ENCODE measurements around the gene SBK2. TPM values are rescaled to one million over a fixed set of nuclear protein-coding genes. Genes with fewer than 3 reads are reported as not detected.
A peak's percentile ranks its signal among the peaks of the same experiment; 100 is the strongest.

Gene SBK2
- total and polyA plus RNA-seq, 7 donors: 0.14 to 13.4 (median 1.1) TPM

DNA sequence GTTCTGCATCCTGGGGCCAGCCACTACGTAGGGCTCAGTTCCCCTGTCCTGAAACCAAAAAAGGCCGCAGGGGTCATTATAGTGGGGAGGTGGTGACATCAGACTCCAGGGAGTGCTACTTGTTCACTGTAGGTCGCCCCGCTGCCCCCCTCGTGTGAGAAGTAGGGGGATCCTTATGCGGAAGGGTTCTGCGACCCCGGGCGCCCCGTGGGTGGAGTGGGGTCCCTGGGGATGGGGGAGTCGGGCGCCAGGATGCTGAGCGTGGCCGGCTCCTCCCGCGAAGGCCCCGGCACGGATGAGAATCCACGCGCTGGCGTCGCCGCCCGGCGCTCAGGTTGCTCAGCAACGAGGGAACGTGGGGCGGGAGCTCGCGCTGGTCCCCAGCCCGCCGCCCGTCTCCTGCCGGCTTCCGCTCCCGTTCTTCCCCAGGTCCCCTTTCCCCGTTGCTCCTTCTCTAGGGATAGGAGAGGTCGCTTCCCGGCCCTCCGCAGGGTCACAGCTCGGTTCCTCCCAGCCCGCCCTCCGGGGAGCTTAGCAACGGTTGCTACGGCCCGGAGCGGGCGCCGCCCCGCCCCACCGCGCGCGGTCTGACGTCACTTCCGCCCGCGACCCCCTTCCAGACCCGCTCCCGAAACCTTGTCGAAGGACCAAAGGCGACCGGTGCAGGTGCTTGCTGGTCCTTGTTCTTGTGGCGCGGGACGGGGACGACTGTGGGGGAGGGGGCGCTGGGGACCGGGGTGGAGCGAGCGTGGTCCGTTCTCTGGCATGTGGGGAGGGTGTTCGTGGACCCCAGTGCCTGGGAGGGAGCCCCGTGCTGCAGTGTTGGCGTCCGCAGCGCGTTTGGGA lies 52.1 kb downstream of the SBK2 start, which contains the start of gene NAT14:
NAT14 (plus strand) TSS at position 596 of the 846 bp plus-strand sequence. CDS start 521 bp downstream, outside the sequence.
- Histone ChIP-seq H3K4me1 (peaks cover 9% of the 10 kb centered on the region), H3K27me3 (ENCODE audit: insufficient read depth in 3 of 3, low read length in 2 of 3) (peaks cover 0 to 9% (median 5%) of the 10 kb centered on the region in 3 donors)
- intact Hi-C loops (cut with DNase I): no loop called here

GRCh38 chr19:55483706-55484592 lies 53.0 kb downstream of the SBK2 start:
- Histone ChIP-seq H3K4me1 (peaks cover 9% of the 10 kb centered on the region), H3K4me3 (peak overlapping the region; percentile 69), H3K27me3 (ENCODE audit: insufficient read depth in 3 of 3, low read length in 2 of 3) (peaks cover 0 to 6% (median under 1%) of the 10 kb centered on the region in 3 donors), H3K36me3 (ENCODE audit: insufficient read depth in 1 of 2, low read depth in 1 of 2) (peaks cover 0 to 18% of the 10 kb centered on the region in 2 donors), H3K9me3 (no peaks in the 10 kb centered on the region), H3K27ac (no peak overlapping the region)
- no peak for ATAC-seq
- no peak for DNase-seq
- intact Hi-C loops (cut with DNase I): no loop called here
- 67 to 78% (median 74%) methylated on average over 35 to 46 of the region's 46 CpGs for WGBS, 3 donors
- TF ChIP-seq CTCF (IDR thresholded peaks at IDR 0.05): no peak

More for the DNA sequence above, 52.1 kb downstream of the SBK2 start, which contains the start of gene NAT14:
- Histone ChIP-seq H3K4me3 (peak within 1 kb of the TSS; percentile 69), H3K36me3 (ENCODE audit: insufficient read depth in 1 of 2, low read depth in 1 of 2) (peaks cover 0 to 18% of the 10 kb centered on the region in 2 donors), H3K27ac (peak within 1 kb of the TSS; percentile 73), H3K9me3 (no peaks in the 10 kb centered on the region)
- ATAC-seq (peak; percentile 45 to 69 (median 53)), DNase-seq (peak; percentile 64 to 78)
- TF ChIP-seq CTCF (IDR thresholded peaks at IDR 0.05): no peak
- 1 to 2% (median 2%) methylated on average over 55 to 78 of the region's 78 CpGs for WGBS, 3 donors

- H3K4me1 ChIP-seq: peaks cover 12% of the 10 kb centered on the region
- H3K27ac ChIP-seq: no peak overlapping the region
- WGBS, 3 donors: 92 to 95% (median 93%) methylated on average over 39 to 47 of the region's 47 CpGs
- TF ChIP-seq CTCF (IDR thresholded peaks at IDR 0.05): no peak
- no peak overlapping the region for H3K4me3 ChIP-seq
- no peak for ATAC-seq
- peaks cover 0 to 6% (median 0%) of the 10 kb centered on the region in 3 donors for H3K27me3 ChIP-seq (ENCODE audit: insufficient read depth in 3 of 3, low read length in 2 of 3)
- DNase-seq: peak in 1 of 2 donors; percentile 53
- intact Hi-C loops (cut with DNase I): no loop called here
- H3K9me3 ChIP-seq: no peaks in the 10 kb centered on the region
- H3K36me3 ChIP-seq (ENCODE audit: insufficient read depth in 1 of 2, low read depth in 1 of 2): peaks cover 0 to 18% of the 10 kb centered on the region in 2 donors
These were observed 53.8 kb downstream of the SBK2 start for GRCh38 chr19:55482967-55483705.
